GM12865 (cell line): Measurements from ENCODE around the gene KDM8.
"Not testable (repeated sequence)": the region's sequence is repeated elsewhere in the genome, so short reads cannot be mapped to it uniquely, and the experiment has no call there.

ENCODE experiments used
- DNase-seq: peaks from one replicate; pipeline ENCODE4 v3.0.0; 2010; ENCODE audit warnings: low read depth
- H3K4me3 ChIP-seq: 2 replicates; pipeline ENCODE4 v1.5.1; 2011; ENCODE audit warnings: mild to moderate bottlenecking, low read depth, low read length, control low read depth
- TF ChIP-seq, protein P1 (sequence below): IDR thresholded peaks from 2 replicates; pipeline ENCODE4 v1.5.1; 2011; ENCODE audit warnings: low read length, control low read depth, low read depth, inconsistent platforms; ENCODE audit not compliant: insufficient read depth; ENCODE audit errors: missing control alignments

The KDM8 gene

DNA sequence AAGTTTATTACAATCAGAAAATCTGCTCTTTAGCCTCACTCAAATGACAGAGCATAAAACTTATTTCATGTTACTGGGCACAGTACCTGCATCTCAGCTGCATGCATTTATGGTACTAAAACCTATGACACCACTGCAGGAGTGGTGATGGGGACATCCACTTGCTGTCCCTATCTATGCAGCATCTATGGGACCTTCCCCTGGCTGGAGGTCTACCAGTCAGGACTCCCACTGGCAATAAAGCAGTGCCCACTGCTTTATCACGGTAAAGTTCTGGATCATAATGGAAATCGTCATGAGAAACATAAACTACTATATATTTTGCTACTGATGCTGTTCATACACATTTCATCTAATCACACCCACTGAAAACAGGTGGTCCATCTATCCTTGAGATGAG, 39.1 kb downstream of the KDM8 start:
- no peak for DNase-seq
- no peak overlapping the region for H3K4me3 ChIP-seq
- TF ChIP-seq, protein P1, sequence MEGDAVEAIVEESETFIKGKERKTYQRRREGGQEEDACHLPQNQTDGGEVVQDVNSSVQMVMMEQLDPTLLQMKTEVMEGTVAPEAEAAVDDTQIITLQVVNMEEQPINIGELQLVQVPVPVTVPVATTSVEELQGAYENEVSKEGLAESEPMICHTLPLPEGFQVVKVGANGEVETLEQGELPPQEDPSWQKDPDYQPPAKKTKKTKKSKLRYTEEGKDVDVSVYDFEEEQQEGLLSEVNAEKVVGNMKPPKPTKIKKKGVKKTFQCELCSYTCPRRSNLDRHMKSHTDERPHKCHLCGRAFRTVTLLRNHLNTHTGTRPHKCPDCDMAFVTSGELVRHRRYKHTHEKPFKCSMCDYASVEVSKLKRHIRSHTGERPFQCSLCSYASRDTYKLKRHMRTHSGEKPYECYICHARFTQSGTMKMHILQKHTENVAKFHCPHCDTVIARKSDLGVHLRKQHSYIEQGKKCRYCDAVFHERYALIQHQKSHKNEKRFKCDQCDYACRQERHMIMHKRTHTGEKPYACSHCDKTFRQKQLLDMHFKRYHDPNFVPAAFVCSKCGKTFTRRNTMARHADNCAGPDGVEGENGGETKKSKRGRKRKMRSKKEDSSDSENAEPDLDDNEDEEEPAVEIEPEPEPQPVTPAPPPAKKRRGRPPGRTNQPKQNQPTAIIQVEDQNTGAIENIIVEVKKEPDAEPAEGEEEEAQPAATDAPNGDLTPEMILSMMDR, result no peak

DNA sequence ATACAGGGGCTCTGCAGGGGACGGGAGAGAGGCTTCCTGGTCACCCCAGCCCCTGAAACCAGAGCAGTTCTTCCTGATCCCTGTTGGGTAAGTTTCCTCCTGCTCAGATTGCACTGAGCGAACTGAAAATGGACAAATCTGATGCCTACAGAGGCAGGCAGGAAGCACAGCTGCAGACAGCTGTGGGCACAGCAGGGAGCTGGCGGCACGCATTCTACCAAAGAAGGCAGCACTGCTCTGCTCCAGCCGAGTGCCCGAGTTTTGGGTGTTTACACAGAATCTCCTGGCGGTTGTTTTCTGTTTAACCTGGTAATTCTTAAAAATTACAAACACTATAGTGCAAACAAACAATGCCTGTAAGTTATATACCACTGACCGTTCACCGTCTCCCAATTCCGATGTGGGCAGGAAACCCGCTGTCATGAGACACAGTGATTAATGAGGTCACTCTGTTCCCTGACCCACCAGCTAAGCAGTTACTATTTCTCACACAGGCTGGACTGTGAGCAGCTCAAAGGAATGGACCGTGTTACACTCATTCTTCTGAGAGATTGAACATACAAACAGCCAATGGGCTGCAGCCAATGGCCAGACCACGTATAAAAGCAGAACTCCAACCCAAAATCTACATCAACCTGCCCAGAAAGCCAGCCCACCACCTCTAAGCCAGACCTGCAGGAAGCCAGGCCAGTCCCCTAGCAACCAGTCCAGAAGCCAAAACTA, 39.7 kb downstream of the KDM8 start:
- TF ChIP-seq, protein P1, result no peak
- DNase-seq, result no peak
- no peak overlapping the region for H3K4me3 ChIP-seq

DNA sequence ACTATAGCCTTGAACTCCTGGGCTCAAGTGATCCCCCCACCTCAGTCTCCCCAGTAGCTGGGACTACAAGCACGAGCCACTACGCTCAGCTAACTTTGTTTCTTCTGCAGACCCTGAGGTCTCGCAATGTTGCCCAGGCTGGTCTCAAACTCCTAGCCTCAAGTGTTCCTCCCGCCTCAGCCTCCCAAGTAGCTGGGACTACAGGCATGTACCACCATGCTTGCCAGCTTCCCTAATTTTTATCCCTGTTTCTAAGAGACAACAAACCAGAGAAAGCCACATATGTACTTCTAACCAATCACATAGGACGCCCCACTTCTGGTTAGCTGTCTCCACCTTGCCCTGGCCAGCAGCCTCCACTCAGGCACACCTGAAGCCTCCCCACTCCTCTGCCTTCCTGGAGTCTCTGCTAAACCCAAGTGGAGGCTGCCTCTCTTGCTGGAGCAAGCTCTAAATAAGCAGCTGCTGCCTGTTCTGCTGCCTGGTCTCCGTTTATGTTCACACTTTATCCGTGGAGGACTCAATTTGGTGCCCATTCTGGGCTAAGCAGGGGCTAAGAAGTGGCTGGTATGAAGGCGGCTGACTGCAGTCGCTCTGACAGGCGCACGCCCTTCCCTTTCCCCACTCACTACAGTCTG, 40.5 kb downstream of the KDM8 start:
- TF ChIP-seq, protein P1, result no peak
- no peak overlapping the region for H3K4me3 ChIP-seq
- no peak for DNase-seq

DNA sequence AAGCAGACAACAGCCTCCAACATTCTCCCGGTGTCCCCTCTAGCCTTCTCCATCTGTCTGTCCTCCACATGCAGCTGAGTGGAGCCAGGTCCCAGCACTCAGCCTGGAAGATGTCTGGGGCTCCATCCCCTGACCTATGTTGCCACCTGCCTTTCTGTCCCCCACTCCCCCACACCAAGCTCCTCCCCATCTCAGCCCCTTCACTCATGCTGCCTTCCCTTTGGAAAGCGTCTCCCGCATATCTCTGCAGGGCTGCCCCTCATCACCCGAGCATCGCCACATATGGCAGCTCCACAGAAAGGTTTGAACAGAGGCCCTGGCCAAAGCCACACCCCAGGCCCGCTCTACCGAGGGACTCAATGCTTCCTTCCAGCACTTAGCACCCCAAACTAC, 41.0 kb downstream of the KDM8 start:
- no peak overlapping the region for H3K4me3 ChIP-seq
- no peak for DNase-seq
- TF ChIP-seq, protein P1, result no peak

DNA sequence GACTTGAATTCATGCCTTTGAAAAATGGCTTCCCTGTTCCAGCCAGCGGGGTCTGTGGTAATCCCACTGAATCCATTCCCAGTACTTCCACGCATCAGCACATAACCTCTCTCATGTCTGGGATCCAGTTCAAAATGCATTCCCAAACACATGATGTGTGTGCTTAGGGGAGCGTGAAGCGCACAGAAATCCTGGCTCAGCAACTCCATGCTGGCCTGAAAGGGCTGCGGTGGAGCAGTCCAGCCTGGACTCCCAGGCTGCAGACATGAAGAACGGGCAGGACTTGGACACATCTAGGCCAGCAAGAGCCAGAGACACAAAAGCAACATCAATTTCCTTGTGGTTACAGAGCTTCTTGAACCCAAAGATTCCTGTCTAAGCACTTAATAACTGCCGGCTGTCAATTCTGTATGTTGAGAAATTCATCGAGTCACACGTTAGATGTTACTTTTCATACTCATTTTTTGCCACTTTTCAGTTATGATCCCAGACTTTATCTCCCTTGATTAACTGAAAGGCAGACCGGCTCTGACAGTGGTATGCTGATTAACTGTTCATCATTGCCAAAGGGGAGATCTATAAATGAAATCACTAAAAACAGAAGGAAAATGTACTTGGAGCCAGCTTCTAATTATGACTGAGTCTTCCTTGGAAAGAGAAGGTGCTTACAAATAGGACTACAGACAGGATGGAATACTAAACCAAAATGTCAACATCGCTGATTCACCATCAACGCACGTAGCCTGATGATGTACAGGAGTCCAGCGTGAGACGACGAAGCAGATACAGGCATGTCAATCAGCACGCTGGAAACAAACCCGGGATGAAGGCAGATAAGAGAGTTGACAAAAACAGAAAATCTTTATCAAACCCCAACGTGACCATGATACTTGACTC, 42.2 kb downstream of the KDM8 start:
- TF ChIP-seq, protein P1, result no peak
- no peak for DNase-seq

DNA sequence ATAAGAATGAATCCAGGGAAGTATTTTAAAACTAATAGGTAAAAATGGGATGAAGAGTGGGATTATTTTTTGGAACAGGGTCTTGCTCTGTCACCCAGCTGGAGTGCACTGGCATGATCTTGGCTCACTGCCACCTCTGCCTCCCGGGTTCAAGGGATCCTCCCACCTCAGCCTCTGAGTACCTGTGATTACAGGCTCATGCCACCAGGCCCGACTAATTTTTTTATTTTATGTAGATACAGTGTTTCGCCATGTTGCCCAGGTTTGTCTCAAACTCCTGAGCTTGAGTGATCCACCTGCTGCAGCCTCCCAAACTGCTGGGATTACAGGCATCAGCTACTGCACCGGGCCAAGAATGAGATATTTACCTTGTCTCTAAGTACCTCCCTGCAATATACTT, 43.1 kb downstream of the KDM8 start:
- TF ChIP-seq, protein P1, result no peak
- H3K4me3 ChIP-seq, result no peak overlapping the region
- DNase-seq, result no peak

More for the DNA sequence above, 42.2 kb downstream of the KDM8 start:
- H3K4me3 ChIP-seq, result no peak overlapping the region

DNA sequence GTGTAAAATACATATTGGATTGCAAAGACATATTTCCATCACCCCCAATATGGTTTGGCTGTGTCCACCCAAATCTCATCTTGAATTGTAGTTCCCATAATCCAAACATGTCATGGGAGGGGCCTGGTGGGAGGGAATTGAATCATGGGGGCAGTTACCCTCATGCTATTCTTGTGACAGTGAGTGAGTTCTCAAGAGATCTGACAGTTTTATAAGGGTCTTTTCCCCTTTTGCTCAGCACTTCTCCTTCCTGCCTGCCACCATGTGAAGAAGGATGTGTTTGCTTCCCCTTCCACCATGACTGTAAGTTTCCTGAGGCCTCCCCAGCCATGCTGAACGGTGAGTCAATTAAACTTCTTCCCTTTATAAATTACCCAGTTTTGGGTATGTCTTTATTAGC, 43.8 kb downstream of the KDM8 start:
- H3K4me3 ChIP-seq, DNase-seq: not testable (repeated sequence)
